Measurements from ENCODE around the gene RALGPS1. TPM values are rescaled to one million over a fixed set of nuclear protein-coding genes. Genes with fewer than 3 reads are reported as not detected.

RALGPS1 gene
- total and polyA plus RNA-seq, 2 of the 13 experiments (the other 11 are each of a cell fraction or from before 2014, with no cell fraction given) = 3.7 to 6.5 TPM

- TF ChIP-seq, protein P1, sequence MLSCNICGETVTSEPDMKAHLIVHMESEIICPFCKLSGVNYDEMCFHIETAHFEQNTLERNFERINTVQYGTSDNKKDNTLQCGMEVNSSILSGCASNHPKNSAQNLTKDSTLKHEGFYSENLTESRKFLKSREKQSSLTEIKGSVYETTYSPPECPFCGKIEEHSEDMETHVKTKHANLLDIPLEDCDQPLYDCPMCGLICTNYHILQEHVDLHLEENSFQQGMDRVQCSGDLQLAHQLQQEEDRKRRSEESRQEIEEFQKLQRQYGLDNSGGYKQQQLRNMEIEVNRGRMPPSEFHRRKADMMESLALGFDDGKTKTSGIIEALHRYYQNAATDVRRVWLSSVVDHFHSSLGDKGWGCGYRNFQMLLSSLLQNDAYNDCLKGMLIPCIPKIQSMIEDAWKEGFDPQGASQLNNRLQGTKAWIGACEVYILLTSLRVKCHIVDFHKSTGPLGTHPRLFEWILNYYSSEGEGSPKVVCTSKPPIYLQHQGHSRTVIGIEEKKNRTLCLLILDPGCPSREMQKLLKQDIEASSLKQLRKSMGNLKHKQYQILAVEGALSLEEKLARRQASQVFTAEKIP (CRISPR knock-in tag; IDR thresholded peaks at IDR 0.05; ENCODE audit: borderline replicate concordance) = no peak
- TF ChIP-seq IKZF5 (CRISPR knock-in tag; IDR thresholded peaks at IDR 0.05) = no peak
- no peak for TF ChIP-seq ZNF883 (CRISPR knock-in tag; IDR thresholded peaks at IDR 0.05; ENCODE audit: not compliant biosample characterization)
- TF ChIP-seq RXRA (CRISPR knock-in tag; IDR thresholded peaks at IDR 0.05) = no peak
- TF ChIP-seq ZFP82 (CRISPR knock-in tag; IDR thresholded peaks at IDR 0.05; ENCODE audit: borderline replicate concordance) = no peak
Observed at GRCh38 chr9:126891676-126892075, 22.9 kb upstream of the RALGPS1 start (continued).

DNA sequence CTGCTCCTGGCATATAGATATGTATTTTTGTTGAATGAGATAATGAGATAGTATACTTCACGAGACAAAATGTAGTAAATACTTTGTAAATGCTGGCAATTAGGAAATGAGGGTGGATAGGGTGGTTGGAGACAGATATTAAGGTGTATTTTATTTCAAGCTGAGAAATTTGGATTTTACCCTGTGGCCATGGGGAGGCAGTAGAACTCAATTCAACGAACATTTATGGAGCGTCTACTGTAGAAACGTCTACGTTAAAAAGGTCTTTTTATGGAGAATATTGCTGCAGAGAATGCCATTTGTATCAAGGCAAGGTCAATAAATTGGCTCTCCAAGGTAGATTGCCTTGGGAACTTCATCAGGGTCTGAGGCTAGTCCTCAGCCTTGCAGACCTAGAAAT is 21.5 kb upstream of the RALGPS1 start:
- TF ChIP-seq NFKB2 (CRISPR knock-in tag; IDR thresholded peaks at IDR 0.05; ENCODE audit: borderline replicate concordance) = no peak
- TF ChIP-seq CTCF (CRISPR knock-in tag; IDR thresholded peaks at IDR 0.05) = peak; percentile 67
- TF ChIP-seq HOXA5 (CRISPR knock-in tag; IDR thresholded peaks at IDR 0.05) = no peak
- peak; percentile 56 for TF ChIP-seq STAG1 (CRISPR knock-in tag; IDR thresholded peaks at IDR 0.05)
- TF ChIP-seq SMC3 (IDR thresholded peaks at IDR 0.05; ENCODE audit: low read length) = peak; percentile 21; the same call in 1 of the 2 replicates
- Histone ChIP-seq H3K36me3 (replicated peaks in 1 of 2; ENCODE audit: control insufficient read depth in 1 of 2, insufficient read depth in 2 of 2, low read length in 2 of 2) (no peaks in the 10 kb centered on the region), H3K9ac (ENCODE audit: insufficient read depth, low read depth, low read length) (no peak overlapping the region), H3K9me3 (ENCODE audit: low read length) (no peaks in the 10 kb centered on the region), H3K27ac (ENCODE audit: extremely low read length, insufficient read depth, low read length) (no peak overlapping the region), H2AFZ (ENCODE audit: low read length) (no peak overlapping the region), H3K4me3 (replicated peaks in 1 of 3; ENCODE audit: insufficient read depth in 1 of 3, low read depth in 2 of 3, low read length in 3 of 3) (no peak overlapping the region), H3K27me3 (ENCODE audit: control insufficient read depth in 1 of 2, insufficient read depth in 2 of 2, low read length in 2 of 2) (no peaks in the 10 kb centered on the region), H3K4me1 (ENCODE audit: insufficient read depth, low read length) (peaks cover 4% of the 10 kb centered on the region; the same call in 1 of the 2 replicates), H3K79me2 (ENCODE audit: insufficient read depth, low read length) (no peaks in the 10 kb centered on the region), H3K4me2 (ENCODE audit: low read depth, low read length) (no peak overlapping the region), H4K20me1 (ENCODE audit: insufficient read depth, low read length) (no peaks in the 10 kb centered on the region)
- peak; percentile 25 for DNase-seq (ENCODE audit: low spot score)
- in situ Hi-C loops (cut with HindIII; ENCODE audit: extremely low pct_ligation_motif_present, low pct_unique_long_range_greater_than_20kb) (no loop called here), intact Hi-C loops (cut with micrococcal nuclease; ENCODE audit: unreplicated experiment) (no loop called here)
- BruUV-seq (replicated peaks) = no TSS peak
- peak; percentile 59; the same call in 2 of the 3 replicates for ATAC-seq
- CTCF ChIA-PET (ENCODE audit: low intra/inter-chr PET ratio, low total read pairs) = interaction anchor here (1.4 kb wide), 1 partner anchor 306 kb away, joined by 7 read pairs; no protein-coding TSS in a partner anchor
- 4% methylated on average over 5 of the region's 5 CpGs for WGBS (ENCODE audit: low lambda C conversion rate)
- POLR2A ChIA-PET = no interaction called here
- peak; percentile 66 for FAIRE-seq

All from HepG2 (cell line).